D721Med (cell line): ENCODE data around the gene KCNH1.

Experiments used
- DNase-seq: peaks from one replicate; pipeline ENCODE4 v3.0.0; 2011; ENCODE audit warnings: low spot score; ENCODE audit not compliant: insufficient read length
- FAIRE-seq: peaks from 2 replicates; lab custom pipeline; 2011; peaks lifted over from hg19 to GRCh38; lab: Jason Lieb, UNC
- TF ChIP-seq, protein P1 (sequence below): IDR thresholded peaks from 2 replicates; pipeline ENCODE4 v1.5.1; 2012; ENCODE audit warnings: mild to moderate bottlenecking, control low read depth; ENCODE audit not compliant: insufficient read depth; ENCODE audit errors: missing control alignments

The KCNH1 gene

DNA sequence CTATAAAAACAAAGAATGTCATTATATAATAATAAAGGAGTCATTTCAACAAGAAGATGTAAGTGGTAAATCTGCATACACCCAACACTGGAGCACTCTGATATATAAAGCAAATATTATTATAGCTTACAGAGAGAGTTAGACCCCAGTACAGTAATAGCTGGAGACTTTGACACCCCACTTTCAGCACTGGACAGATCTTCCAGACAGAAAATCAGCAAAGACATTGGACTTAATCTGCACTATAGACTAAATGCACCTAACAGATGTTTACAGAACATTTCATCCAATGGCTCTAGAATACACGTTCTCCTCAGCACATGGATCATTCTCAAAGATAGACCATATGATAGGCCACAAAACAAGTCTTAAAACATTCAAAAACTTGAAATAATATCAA is 20.0 kb upstream of the KCNH1 start:
- TF ChIP-seq, protein P1, sequence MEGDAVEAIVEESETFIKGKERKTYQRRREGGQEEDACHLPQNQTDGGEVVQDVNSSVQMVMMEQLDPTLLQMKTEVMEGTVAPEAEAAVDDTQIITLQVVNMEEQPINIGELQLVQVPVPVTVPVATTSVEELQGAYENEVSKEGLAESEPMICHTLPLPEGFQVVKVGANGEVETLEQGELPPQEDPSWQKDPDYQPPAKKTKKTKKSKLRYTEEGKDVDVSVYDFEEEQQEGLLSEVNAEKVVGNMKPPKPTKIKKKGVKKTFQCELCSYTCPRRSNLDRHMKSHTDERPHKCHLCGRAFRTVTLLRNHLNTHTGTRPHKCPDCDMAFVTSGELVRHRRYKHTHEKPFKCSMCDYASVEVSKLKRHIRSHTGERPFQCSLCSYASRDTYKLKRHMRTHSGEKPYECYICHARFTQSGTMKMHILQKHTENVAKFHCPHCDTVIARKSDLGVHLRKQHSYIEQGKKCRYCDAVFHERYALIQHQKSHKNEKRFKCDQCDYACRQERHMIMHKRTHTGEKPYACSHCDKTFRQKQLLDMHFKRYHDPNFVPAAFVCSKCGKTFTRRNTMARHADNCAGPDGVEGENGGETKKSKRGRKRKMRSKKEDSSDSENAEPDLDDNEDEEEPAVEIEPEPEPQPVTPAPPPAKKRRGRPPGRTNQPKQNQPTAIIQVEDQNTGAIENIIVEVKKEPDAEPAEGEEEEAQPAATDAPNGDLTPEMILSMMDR = no peak
- DNase-seq (no peak), FAIRE-seq (no peak)

DNA sequence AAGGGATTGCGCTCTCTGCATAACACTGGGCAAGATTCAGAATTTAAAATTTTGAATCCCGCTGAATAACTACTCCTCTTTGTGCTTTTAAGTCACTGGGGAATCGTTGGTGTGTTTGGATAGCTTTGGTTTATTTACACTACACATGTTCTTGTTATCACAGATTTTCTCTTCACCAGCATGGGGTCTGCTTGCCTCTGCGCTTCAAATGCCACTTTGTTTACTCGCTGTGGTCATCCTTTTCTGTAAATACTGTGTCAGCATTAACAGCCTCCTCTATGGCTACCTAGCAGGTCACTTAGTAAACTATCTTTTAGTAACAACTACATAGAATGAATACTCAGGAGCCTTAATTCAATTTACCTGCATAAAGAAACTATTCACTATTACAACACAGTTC is 14.4 kb upstream of the KCNH1 start:
- TF ChIP-seq, protein P1 = no peak
- DNase-seq = no peak

DNA sequence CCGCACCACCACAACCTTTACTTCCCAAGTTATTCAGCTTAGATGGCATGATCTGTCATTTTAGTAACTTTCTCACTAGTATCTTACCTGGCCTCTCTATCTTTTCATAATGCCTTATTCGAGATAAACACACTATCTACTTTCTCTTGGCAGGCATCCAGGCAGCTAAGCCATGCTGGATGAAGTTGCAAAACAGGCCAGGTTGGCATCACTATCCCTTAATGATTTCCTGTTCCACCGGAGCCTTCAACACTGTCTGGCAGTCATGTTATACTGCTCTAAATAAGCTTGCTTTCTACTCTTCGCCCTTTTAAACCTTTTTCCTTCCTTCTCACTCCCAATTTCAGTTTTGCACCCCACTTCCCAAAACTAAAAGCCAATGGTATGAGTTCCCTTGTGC is 12.0 kb upstream of the KCNH1 start:
- TF ChIP-seq, protein P1 = no peak
- FAIRE-seq (no peak), DNase-seq (no peak)

More for the DNA sequence above, 14.4 kb upstream of the KCNH1 start:
- FAIRE-seq = no peak

GRCh38 chr1:211135342-211135950 is 1.5 kb upstream of the KCNH1 start:
- FAIRE-seq (peak; percentile 98), DNase-seq (no peak)
- TF ChIP-seq, protein P1 = peak; percentile 89

DNA sequence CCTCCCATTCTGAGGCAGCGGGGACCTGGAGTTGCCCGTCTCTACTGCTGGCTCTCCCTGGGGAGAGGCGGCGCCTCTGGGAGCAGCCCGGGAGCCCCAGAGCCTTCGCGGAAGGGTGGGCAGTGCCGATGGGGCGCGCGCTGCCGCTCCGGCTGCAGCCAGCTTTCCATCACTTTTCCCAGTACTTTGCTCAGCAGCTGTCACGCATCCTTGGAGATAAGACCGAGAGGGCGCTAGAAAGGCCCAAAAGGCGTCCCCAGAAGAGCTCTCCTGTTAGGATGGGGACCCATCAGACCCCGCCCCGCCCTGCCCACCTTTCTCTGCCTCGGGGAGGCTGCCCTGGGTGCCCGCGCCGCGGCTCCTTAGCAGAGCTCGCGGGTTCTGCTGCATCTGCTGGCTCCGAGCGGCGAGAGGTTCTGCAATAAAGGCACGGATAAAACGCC is 534 bp downstream of the KCNH1 start:
- FAIRE-seq = no peak
- DNase-seq = no peak

GRCh38 chr1:211132721-211133392 is 1.1 kb downstream of the KCNH1 start:
- TF ChIP-seq, protein P1 = no peak
- FAIRE-seq = peak; percentile 88
- DNase-seq = no peak

More for the DNA sequence above, 534 bp downstream of the KCNH1 start:
- TF ChIP-seq, protein P1 = no peak

DNA sequence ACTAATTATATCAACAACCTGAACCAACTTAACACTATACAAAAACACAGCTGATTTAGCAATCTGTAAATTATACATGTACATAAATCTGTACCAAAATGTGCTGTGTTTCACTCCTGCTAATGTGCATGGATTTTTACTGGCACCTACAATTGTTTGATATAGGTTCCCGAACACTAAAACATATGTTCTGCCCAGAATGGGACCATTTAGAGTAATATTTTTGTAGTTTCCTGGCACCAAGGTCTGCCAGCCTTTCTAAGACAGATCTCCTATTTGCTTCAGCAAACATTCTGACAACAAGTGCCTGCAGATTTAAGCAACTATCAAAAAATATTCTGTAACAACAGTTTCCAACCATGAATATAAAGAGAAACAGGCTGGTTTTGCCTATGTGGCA is 4.2 kb downstream of the KCNH1 start:
- peak; percentile 87 for FAIRE-seq
- no peak for DNase-seq
- TF ChIP-seq, protein P1 = no peak
